ENCODE results near the gene CAB39L. TPM values are rescaled to one million over a fixed set of nuclear protein-coding genes. Genes with fewer than 3 reads are reported as not detected.
"Not testable (repeated sequence)": the region's sequence is repeated elsewhere in the genome, so short reads cannot be mapped to it uniquely, and the experiment has no call there.

CAB39L gene
- total and polyA plus RNA-seq, 2 donors (not counting 3 experiments of a cell fraction or from before 2014, with no cell fraction given) = 3.1 to 7.2 TPM

DNA sequence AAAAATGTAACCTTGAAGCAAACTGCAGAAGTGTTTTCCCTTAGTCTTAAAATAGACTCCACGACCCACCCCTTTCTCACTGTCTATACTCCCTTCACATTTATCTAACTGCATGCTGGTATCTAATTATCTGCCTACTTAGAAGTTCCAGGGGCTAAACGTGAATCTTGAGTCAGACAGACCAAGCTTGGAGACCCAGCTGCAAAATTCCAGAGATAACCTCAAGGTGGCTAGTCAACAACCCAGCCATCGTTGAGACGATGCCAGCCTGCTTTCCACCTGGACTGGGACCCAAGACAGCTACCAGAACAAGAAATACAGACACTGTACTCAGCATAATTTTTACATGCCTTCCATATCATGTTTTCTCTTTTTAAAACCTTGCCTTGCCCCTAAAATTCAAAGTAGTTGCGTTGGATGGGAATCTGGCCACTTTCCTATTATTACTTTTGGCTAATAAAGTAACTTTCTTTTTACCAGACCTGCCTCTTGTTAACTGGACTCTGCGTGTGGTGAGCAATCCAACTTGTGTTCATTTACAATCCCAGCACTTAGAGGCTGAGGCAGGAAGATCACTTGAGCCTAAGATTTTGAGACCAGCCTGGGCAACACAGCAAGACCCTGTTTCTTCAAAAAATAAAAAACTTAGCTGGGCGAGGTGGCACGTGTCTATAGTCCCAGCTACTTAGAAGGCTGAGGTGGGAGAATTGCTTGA lies 113.9 kb downstream of the CAB39L start:
- intact Hi-C loops (cut with micrococcal nuclease) = no loop called here
- CTCF ChIA-PET = interaction anchor here (2.2 kb wide), 1 partner anchor 8 kb away, joined by 6 read pairs; no protein-coding TSS in a partner anchor
- Histone ChIP-seq H3K27me3 (ENCODE audit: control insufficient read depth in 2 of 2, insufficient read depth in 2 of 2, low read length in 2 of 2) (no peaks in the 10 kb centered on the region), H3K9me1 (replicated peaks; ENCODE audit: control insufficient read depth, extremely low read depth, insufficient read depth, low read length) (no peaks in the 10 kb centered on the region), H3K9me3 (replicated peaks; ENCODE audit: control insufficient read depth, insufficient read depth, low read length) (no peaks in the 10 kb centered on the region), H3K4me2 (ENCODE audit: insufficient read depth, low read length) (no peak overlapping the region), H3K4me3 (replicated peaks in 1 of 3; ENCODE audit: insufficient read depth in 1 of 3, low read depth in 1 of 3, low read length in 3 of 3) (no peak overlapping the region), H3K9ac (replicated peaks; ENCODE audit: extremely low read depth, insufficient read depth, low read length) (no peak overlapping the region), H3K4me1 (ENCODE audit: control insufficient read depth, extremely low read depth, insufficient read depth, low read length) (no peaks in the 10 kb centered on the region), H3K79me2 (ENCODE audit: control insufficient read depth, insufficient read depth, low read length) (no peaks in the 10 kb centered on the region), H2AFZ (ENCODE audit: low read depth, low read length) (no peak overlapping the region), H3K27ac (ENCODE audit: insufficient read depth, low read depth, low read length) (no peak overlapping the region), H3K36me3 (ENCODE audit: control insufficient read depth in 2 of 2, extremely low read depth in 1 of 2, insufficient read depth in 2 of 2, low read length in 2 of 2) (no peaks in the 10 kb centered on the region), H4K20me1 (replicated peaks; ENCODE audit: control insufficient read depth, extremely low read depth, insufficient read depth, low read length) (no peaks in the 10 kb centered on the region)
- no TSS peak for BruUV-seq (replicated peaks)
- TF ChIP-seq MYC (IDR thresholded peaks at IDR 0.05; ENCODE audit: low read depth, low read length) = no peak
- no peak for TF ChIP-seq FOS (IDR thresholded peaks at IDR 0.05; ENCODE audit: borderline replicate concordance, insufficient read depth, low read length)
- no peak for TF ChIP-seq EZH2 (IDR thresholded peaks at IDR 0.05; ENCODE audit: borderline replicate concordance, low read depth, low read length, severe bottlenecking)
- TF ChIP-seq JUN (IDR thresholded peaks at IDR 0.05; ENCODE audit: borderline replicate concordance, insufficient read depth, insufficient read length, low read depth) = no peak
- TF ChIP-seq, protein P1, sequence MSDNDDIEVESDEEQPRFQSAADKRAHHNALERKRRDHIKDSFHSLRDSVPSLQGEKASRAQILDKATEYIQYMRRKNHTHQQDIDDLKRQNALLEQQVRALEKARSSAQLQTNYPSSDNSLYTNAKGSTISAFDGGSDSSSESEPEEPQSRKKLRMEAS (IDR thresholded peaks at IDR 0.05; ENCODE audit: insufficient read depth, insufficient read length) = no peak
- TF ChIP-seq POLR2A (IDR thresholded peaks at IDR 0.05; ENCODE audit: low read depth, low read length) = no peak
- no peak for TF ChIP-seq POLR2AphosphoS5 (IDR thresholded peaks at IDR 0.05; ENCODE audit: insufficient read depth, low read depth, low read length)
- TF ChIP-seq, protein P2, sequence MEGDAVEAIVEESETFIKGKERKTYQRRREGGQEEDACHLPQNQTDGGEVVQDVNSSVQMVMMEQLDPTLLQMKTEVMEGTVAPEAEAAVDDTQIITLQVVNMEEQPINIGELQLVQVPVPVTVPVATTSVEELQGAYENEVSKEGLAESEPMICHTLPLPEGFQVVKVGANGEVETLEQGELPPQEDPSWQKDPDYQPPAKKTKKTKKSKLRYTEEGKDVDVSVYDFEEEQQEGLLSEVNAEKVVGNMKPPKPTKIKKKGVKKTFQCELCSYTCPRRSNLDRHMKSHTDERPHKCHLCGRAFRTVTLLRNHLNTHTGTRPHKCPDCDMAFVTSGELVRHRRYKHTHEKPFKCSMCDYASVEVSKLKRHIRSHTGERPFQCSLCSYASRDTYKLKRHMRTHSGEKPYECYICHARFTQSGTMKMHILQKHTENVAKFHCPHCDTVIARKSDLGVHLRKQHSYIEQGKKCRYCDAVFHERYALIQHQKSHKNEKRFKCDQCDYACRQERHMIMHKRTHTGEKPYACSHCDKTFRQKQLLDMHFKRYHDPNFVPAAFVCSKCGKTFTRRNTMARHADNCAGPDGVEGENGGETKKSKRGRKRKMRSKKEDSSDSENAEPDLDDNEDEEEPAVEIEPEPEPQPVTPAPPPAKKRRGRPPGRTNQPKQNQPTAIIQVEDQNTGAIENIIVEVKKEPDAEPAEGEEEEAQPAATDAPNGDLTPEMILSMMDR (IDR thresholded peaks at IDR 0.05; ENCODE audit: extremely low read depth in 1 of 2, insufficient read depth in 1 of 2, low read depth in 1 of 2, low read length in 2 of 2) = no peak
- no peak for TF ChIP-seq GATA2 (IDR thresholded peaks at IDR 0.05; ENCODE audit: insufficient read depth, insufficient read length, low read depth, low read length)
- dilution Hi-C loops (cut with MboI; ENCODE audit: extremely low pct_ligation_motif_present, low sequenced_read_pairs) = no loop called here
- FAIRE-seq (no peak), DNase-seq (ENCODE audit: low read depth, low spot score) (no peak)
- POLR2A ChIA-PET = no interaction called here

DNA sequence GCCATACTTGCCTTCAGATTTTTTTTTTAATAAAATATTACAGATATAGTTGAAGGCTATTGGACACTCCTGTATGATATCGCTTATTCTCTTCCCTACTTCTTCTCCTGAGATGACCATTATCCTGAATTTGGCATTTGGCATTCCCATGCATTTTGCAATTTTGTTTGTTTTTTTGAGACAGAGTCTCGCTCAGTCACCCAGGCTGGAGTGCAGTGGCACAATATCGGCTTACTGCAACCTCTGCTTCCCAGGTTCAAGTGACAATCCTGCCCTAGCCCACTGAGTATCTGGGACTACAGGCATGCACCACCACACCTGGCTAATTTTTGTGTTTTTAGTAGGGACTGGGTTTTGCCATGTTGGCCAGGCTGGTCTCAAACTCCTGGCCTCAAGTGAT lies 116.7 kb downstream of the CAB39L start:
- H3K9ac ChIP-seq (replicated peaks; ENCODE audit: extremely low read depth, insufficient read depth, low read length); H2AFZ ChIP-seq (ENCODE audit: low read depth, low read length); CTCF ChIA-PET; H3K4me2 ChIP-seq (ENCODE audit: insufficient read depth, low read length); H3K4me3 ChIP-seq (replicated peaks in 1 of 3; ENCODE audit: insufficient read depth in 1 of 3, low read depth in 1 of 3, low read length in 3 of 3); H3K79me2 ChIP-seq (ENCODE audit: control insufficient read depth, insufficient read depth, low read length); H3K4me1 ChIP-seq (ENCODE audit: control insufficient read depth, extremely low read depth, insufficient read depth, low read length); H3K27ac ChIP-seq (ENCODE audit: insufficient read depth, low read depth, low read length); intact Hi-C loops (cut with micrococcal nuclease); H4K20me1 ChIP-seq (replicated peaks; ENCODE audit: control insufficient read depth, extremely low read depth, insufficient read depth, low read length); H3K27me3 ChIP-seq (ENCODE audit: control insufficient read depth in 2 of 2, insufficient read depth in 2 of 2, low read length in 2 of 2); BruUV-seq (replicated peaks); H3K36me3 ChIP-seq (ENCODE audit: control insufficient read depth in 2 of 2, extremely low read depth in 1 of 2, insufficient read depth in 2 of 2, low read length in 2 of 2); H3K9me1 ChIP-seq (replicated peaks; ENCODE audit: control insufficient read depth, extremely low read depth, insufficient read depth, low read length); FAIRE-seq; dilution Hi-C loops (cut with MboI; ENCODE audit: extremely low pct_ligation_motif_present, low sequenced_read_pairs); DNase-seq (ENCODE audit: low read depth, low spot score); POLR2A ChIA-PET; H3K9me3 ChIP-seq (replicated peaks; ENCODE audit: control insufficient read depth, insufficient read depth, low read length): not testable (repeated sequence)

Measured in endothelial cell of umbilical vein (primary cell).